GM18520 (cell line): ENCODE results near the gene CCDC40.

Experiments used
- ATAC-seq: cut with Tn5 transposase; IDR thresholded peaks from one replicate; pipeline ENCODE4 v1.9.1; 2021; ENCODE audit not compliant: unreplicated experiment

CCDC40 gene

DNA sequence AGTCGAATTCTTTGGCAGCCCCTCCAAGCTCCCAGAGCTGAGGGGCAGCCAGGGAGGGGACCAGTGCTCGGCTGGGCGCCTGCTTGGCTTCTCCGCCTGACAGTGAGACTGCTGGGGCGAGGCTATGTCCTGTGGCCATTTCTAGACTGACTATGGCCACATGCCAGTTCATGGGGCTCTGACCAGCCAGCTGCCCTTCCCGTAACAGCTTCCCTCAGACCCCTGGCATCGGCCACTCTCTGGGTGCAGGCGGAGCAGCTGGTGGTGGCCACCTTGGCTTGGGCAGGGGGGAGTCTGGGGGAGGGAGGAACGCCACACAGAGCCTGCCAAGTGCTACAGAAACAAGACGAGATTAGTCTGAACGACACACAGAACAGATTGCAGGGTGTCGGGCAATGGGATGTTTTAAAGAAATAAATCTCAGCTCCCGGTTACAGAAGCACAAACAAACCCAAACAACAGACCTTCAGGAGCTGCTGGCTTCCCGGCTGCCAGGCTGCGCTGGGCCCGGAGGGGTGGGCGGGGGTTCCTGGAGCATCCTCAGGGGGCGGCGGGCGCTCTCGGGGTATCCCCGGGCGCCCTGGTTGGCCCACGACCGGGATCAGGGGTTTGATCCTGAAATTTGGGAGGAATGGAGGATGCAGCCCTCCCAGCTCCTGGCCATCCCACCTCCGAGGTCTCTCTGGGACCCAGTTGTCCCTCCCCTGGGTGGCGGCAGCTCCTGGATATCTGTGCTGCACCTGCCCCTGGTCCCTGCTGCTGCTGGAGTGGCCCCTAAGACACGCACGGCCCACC, 35.3 kb upstream of the CCDC40 start:
- ATAC-seq = no peak

DNA sequence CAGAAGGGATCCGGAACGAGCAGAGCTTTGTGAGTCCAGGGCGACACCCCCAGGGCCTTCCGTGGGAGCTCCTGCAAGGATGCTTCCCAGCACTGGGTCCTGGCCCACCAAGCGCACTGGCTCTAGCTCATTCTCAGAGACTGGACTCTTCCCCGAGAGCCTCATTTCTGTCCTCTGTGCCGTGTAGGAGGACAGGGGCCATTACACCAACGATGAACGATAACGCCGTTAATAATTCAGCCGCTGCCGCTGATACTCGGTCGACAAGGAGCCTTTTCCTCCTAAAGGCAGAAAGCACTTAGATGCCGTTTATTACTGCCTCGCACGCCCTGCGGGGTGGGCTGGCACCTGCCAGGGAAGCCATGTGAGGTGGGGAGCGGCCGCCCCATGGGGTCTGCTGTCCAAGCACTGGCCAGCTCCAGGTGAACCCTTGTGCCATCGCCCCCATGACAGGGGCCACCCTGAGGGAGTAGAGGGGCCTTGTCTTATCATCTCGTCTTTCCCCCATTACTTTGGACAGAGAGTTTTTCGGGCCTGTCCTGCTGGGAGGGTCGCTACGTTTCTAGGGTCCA, 34.3 kb upstream of the CCDC40 start:
- ATAC-seq = no peak

GRCh38 chr17:80002690-80003490, 33.6 kb upstream of the CCDC40 start:
- no peak for ATAC-seq

DNA sequence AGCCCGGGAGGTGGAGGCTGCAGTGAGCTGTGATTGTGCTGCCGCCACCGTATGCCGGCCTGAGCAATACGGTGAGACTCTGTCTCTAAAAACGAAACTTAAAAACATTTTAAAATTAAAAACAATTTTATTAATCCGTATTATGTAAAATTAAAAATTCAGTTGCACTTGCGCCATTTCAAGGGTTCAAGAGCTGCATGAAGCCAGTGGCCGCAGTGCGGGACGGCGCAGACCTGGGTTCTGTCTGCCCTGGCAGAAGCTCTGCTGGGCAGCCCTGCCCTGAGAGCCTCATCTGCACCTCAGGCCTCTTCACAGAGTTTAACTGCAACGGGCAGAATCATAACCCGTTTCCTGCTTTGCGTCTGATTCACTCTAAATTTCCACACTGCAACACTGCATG, 32.5 kb upstream of the CCDC40 start:
- ATAC-seq = no peak

DNA sequence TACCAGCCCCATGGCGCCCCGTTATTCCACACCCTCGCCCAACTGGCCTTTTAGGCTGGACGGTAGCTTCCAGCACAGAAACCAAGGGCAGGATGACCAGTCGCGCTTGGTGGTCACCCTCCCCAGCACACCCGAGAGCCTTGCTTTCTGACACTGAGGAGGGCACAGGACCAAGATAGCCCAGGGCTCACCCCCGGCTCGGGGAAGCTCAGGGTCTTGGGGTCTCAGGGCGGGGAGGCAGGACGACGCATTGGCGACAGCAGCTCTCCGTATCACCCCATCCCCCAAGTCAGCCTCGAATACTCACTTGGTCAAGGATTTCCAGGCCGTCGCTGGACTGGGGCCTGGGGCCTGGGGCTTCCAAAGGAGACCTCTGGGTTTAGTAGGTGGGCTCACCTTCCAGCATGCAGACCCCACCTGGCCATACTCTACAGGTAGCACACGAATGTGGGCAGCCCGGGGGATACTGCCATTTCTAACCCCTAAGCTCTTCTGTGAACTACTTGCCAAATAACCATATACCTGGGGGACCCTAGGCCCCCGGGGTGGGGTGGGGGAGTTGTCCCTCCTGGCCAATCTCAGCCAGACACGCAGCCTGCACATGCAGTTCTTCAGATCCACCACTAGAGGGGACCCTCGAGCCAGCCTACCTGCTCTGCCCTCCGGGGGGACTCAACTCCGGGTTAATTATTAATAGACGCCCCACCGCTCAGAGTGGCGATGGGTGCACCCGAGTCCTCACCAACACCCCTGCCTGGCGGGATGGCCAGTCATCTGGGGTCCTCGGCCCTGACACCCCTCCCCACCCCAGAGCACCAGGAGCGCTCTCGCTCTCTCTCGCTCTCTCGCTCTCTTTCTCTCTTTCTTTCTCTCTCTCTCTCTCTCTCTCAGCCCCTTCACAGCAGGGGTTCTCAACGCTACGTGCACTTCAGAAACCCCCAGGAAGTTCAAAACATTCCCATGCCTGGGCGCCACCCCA, 30.8 kb upstream of the CCDC40 start:
- no peak for ATAC-seq

DNA sequence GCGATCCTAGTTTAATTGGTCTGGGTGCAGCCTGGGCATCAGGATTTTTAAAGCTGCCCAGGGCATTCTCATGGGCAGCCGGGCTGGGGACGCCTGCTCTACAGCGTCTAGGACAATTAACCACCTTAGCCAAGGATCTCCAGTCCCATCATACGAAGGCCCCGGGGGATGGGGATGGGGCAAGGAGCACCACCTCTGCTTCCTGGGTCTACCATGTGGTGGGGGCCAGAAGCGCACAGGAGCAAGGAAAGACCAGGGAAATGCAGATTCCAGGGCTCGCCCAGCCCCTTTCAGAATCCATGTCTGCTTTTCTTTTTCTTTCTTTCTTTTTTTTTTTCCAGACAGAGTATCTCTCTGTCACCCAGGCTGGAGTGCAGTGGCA, 30.1 kb upstream of the CCDC40 start:
- ATAC-seq = no peak

GRCh38 chr17:80006811-80007752, 29.4 kb upstream of the CCDC40 start:
- ATAC-seq = no peak

GRCh38 chr17:80007939-80008338, 28.5 kb upstream of the CCDC40 start:
- no peak for ATAC-seq

GRCh38 chr17:80008383-80008840, 28.0 kb upstream of the CCDC40 start:
- no peak for ATAC-seq

GRCh38 chr17:80008848-80009247, 27.6 kb upstream of the CCDC40 start:
- ATAC-seq = no peak

GRCh38 chr17:80009391-80010282, 26.8 kb upstream of the CCDC40 start:
- ATAC-seq = no peak

- ATAC-seq = no peak
Observed at GRCh38 chr17:80010283-80010858, 26.1 kb upstream of the CCDC40 start.

DNA sequence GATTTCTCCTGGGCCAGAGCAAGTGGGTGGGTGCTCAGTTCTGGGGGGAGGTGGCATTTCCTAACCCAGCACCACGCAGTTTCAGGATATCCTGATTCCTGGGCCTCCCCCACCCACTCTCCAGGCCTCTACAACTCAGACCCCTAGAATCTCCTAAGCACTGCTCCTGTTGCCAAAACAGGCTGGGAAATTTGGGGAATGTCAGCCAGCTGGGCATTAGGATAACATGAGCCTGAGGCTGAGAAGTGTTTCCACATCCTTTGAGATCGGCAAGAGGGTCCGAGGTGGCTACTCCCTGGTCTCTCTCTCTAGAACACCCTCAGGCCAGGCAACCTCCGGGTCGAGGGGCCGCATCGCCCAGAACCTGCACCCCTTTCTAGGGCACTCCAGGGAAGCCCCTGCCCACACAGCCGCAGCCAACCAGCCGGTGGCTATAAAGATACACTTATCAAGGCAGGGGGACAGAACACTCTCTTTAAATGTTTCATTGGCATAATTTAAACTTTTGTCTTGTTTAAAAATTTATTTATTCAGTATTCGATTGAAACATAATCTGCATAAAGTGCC, 24.4 kb upstream of the CCDC40 start:
- ATAC-seq = no peak

- ATAC-seq = no peak
Observed at GRCh38 chr17:80012765-80013741, 23.4 kb upstream of the CCDC40 start.

- no peak for ATAC-seq
Observed at GRCh38 chr17:80017226-80018010, 19.0 kb upstream of the CCDC40 start.
